ENCODE data around the gene SEMA3B.

SEMA3B gene

DNA sequence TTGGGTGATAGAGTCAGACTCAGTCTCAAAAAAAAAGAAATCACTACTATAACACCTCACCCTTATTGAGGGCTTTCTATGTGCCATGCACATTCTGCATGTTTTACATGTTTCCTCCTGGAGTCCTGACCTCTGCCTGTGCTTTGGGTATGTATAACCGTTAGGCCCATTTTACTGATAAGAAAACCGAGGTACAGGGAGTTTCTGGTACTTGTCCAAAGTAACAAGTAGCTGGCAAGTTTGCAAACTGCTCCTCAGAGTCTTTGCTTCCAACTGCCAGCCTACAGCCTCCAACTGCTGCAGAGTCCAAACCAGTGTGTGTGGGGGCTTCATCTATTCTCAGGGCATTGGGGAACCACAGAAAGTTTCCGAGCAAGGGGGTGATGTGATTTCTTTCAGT lies 36.6 kb upstream of the SEMA3B start:
- peaks cover 27% of the 10 kb centered on the region for H3K4me1 Mint-ChIP-seq
- DNase-seq (no peak), ATAC-seq (no peak)
- no peak overlapping the region for H3K4me3 Mint-ChIP-seq
- no peaks in the 10 kb centered on the region for H3K27me3 Mint-ChIP-seq
- H3K36me3 Mint-ChIP-seq (ENCODE audit: low read depth) = no peaks in the 10 kb centered on the region
- no peak overlapping the region for H3K27ac Mint-ChIP-seq
- H3K9me3 Mint-ChIP-seq = no peaks in the 10 kb centered on the region

GRCh38 chr3:50233176-50233575 lies 35.8 kb upstream of the SEMA3B start:
- H3K4me1 Mint-ChIP-seq = peaks cover 23% of the 10 kb centered on the region
- H3K9me3 Mint-ChIP-seq = no peaks in the 10 kb centered on the region
- no peak overlapping the region for H3K4me3 Mint-ChIP-seq
- H3K27ac Mint-ChIP-seq = no peak overlapping the region
- DNase-seq (no peak), ATAC-seq (no peak)
- H3K27me3 Mint-ChIP-seq = no peaks in the 10 kb centered on the region
- H3K36me3 Mint-ChIP-seq (ENCODE audit: low read depth) = no peaks in the 10 kb centered on the region

- H3K27ac Mint-ChIP-seq = peak within 1 kb of the TSS; percentile 93
- peaks cover 3% of the 10 kb centered on the region for H3K36me3 Mint-ChIP-seq (ENCODE audit: low read depth)
- H3K9me3 Mint-ChIP-seq = no peaks in the 10 kb centered on the region
- ATAC-seq (peak; percentile 95), DNase-seq (peak; percentile 99)
- H3K4me1 Mint-ChIP-seq = peaks cover 39% of the 10 kb centered on the region
- H3K27me3 Mint-ChIP-seq = no peaks in the 10 kb centered on the region
- peak within 1 kb of the TSS; percentile 98 for H3K4me3 Mint-ChIP-seq
These were observed 33.0 kb upstream of the SEMA3B start, which contains the start of gene GNAI2 for GRCh38 chr3:50235716-50236483. TSS of gene GNAI2 (plus strand) at chr3:50236204. CDS start at chr3:50236336, 132 bp downstream.

DNA sequence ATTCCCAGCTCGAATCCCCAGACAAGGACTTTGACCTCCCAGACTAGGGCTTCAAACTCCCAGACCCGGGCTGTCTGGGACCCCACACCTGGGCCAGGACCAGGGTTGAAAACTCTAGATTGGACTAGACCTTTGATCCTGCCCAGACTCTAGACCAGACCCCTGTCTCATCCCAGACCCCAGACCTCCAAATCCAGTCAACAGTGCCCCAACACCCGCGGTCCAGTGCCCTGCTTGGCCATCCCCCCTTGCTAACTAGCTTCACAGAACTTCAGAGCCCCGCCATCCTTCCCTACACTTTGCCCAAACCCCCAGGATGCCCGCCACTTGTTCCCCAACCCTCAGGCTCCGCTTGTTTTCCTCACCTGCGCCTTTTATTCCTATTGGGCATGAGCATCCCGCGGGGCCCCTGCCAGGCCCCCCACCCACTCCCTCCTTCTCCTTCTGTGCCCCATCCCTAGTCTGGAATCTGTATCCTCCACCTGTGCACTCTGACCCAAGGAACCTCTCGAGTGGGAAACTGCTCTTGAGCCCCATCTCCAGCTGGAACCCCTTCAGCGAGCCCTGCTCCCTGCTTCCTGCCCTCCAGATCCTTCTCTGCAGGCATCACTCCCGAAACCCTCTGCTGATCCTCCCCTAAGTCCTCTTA lies 32.3 kb upstream of the SEMA3B start:
- peaks cover 3% of the 10 kb centered on the region for H3K36me3 Mint-ChIP-seq (ENCODE audit: low read depth)
- H3K4me1 Mint-ChIP-seq = peaks cover 45% of the 10 kb centered on the region
- ATAC-seq (no peak), DNase-seq (no peak)
- H3K27ac Mint-ChIP-seq = peak overlapping the region; percentile 93
- H3K9me3 Mint-ChIP-seq = no peaks in the 10 kb centered on the region
- H3K27me3 Mint-ChIP-seq = no peaks in the 10 kb centered on the region
- H3K4me3 Mint-ChIP-seq = peak overlapping the region; percentile 98

GRCh38 chr3:50237133-50237651 lies 31.8 kb upstream of the SEMA3B start:
- H3K4me3 Mint-ChIP-seq = peak overlapping the region; percentile 98
- peaks cover 51% of the 10 kb centered on the region for H3K4me1 Mint-ChIP-seq
- DNase-seq (peak; percentile 41), ATAC-seq (no peak)
- H3K27ac Mint-ChIP-seq = peak overlapping the region; percentile 93
- H3K27me3 Mint-ChIP-seq = no peaks in the 10 kb centered on the region
- H3K36me3 Mint-ChIP-seq (ENCODE audit: low read depth) = peaks cover 3% of the 10 kb centered on the region
- H3K9me3 Mint-ChIP-seq = no peaks in the 10 kb centered on the region

GRCh38 chr3:50237754-50238548 lies 31.0 kb upstream of the SEMA3B start:
- no peaks in the 10 kb centered on the region for H3K9me3 Mint-ChIP-seq
- DNase-seq (peak; percentile 88), ATAC-seq (peak; percentile 51)
- H3K4me1 Mint-ChIP-seq = peaks cover 57% of the 10 kb centered on the region
- peak overlapping the region; percentile 98 for H3K4me3 Mint-ChIP-seq
- no peaks in the 10 kb centered on the region for H3K27me3 Mint-ChIP-seq
- peak overlapping the region; percentile 93 for H3K27ac Mint-ChIP-seq
- H3K36me3 Mint-ChIP-seq (ENCODE audit: low read depth) = peaks cover 3% of the 10 kb centered on the region

DNA sequence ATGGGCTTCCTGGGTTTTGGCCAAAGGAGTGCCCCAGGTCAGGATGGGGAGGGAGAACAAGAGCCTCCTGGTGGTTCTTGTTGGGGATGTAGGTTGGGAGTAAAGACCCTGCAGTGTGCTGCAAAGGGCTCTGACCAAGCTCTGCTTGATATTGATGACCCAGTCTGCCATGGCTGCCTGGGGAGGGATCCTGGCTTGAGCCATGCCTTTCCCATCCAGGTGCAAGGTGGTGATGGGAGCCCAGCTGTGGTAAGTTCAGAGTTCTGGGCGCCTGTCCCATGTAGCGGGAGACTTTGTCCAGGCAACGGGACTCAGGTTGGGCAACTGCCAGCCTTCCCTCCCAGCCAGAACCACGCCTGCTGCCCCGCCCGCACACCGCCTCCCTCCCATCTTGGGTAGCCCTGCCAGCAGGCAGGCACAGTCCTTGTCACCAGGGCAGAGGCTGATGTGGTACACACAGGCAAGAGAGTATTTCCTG lies 30.4 kb upstream of the SEMA3B start:
- H3K4me1 Mint-ChIP-seq = peaks cover 61% of the 10 kb centered on the region
- peaks cover 4% of the 10 kb centered on the region for H3K36me3 Mint-ChIP-seq (ENCODE audit: low read depth)
- no peaks in the 10 kb centered on the region for H3K9me3 Mint-ChIP-seq
- H3K27me3 Mint-ChIP-seq = no peaks in the 10 kb centered on the region
- DNase-seq (no peak), ATAC-seq (no peak)
- H3K27ac Mint-ChIP-seq = peak overlapping the region; percentile 93
- peak overlapping the region; percentile 98 for H3K4me3 Mint-ChIP-seq

DNA sequence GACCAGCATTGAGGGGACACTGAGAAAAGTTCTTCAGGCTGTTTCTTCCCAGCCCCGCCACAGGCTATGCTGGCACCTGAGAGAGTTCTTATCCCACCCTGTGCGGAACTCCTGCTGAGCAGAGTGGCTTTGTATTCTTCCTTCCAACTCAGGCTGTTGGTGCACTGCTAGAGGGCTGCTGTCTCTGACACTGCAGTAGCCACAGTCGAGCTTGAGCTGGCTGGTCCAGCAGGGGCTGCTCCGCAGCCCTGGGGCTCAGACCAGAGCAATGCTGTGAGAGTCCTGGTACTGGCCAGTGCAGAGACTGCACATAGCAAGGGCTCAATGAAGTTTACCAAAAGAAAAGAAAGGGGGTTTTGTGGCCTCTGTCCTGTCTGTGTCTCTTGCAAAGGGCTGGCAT lies 29.3 kb upstream of the SEMA3B start:
- peaks cover 71% of the 10 kb centered on the region for H3K4me1 Mint-ChIP-seq
- peak overlapping the region; percentile 93 for H3K27ac Mint-ChIP-seq
- no peaks in the 10 kb centered on the region for H3K9me3 Mint-ChIP-seq
- ATAC-seq (no peak), DNase-seq (no peak)
- H3K4me3 Mint-ChIP-seq = peak overlapping the region; percentile 53
- H3K27me3 Mint-ChIP-seq = no peaks in the 10 kb centered on the region
- peaks cover 9% of the 10 kb centered on the region for H3K36me3 Mint-ChIP-seq (ENCODE audit: low read depth)

DNA sequence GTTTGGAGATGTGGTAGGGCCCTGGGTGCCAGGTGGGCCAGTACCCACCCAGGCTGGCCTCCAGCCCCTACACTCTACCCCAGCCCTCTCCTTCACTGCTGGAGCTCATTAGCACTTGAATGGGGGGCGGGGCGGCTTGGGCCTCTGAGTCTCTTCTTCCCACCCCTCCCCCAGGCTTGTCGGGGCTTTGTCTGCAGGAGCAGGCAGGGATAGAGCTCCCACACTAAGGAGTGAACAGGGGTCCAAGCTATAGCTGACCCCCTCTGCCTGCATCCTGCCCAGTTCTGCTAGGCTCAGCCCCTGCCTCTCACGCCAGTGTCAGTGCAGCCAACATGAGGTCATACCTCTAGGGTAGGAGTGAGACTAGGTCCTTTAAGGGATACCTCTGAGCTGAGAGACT lies 27.8 kb upstream of the SEMA3B start:
- H3K36me3 Mint-ChIP-seq (ENCODE audit: low read depth) = peaks cover 9% of the 10 kb centered on the region
- no peak for ATAC-seq
- no peak for DNase-seq
- peak overlapping the region; percentile 95 for H3K27ac Mint-ChIP-seq
- H3K4me1 Mint-ChIP-seq = peaks cover 77% of the 10 kb centered on the region
- peak overlapping the region; percentile 61 for H3K4me3 Mint-ChIP-seq
- H3K27me3 Mint-ChIP-seq = no peaks in the 10 kb centered on the region
- no peaks in the 10 kb centered on the region for H3K9me3 Mint-ChIP-seq

- peak overlapping the region; percentile 61 for H3K4me3 Mint-ChIP-seq
- no peaks in the 10 kb centered on the region for H3K27me3 Mint-ChIP-seq
- H3K9me3 Mint-ChIP-seq = no peaks in the 10 kb centered on the region
- peaks cover 83% of the 10 kb centered on the region for H3K4me1 Mint-ChIP-seq
- peaks cover 10% of the 10 kb centered on the region for H3K36me3 Mint-ChIP-seq (ENCODE audit: low read depth)
- H3K27ac Mint-ChIP-seq = peak overlapping the region; percentile 95
- ATAC-seq (no peak), DNase-seq (peak; percentile 27)
These were observed 27.1 kb upstream of the SEMA3B start for GRCh38 chr3:50241713-50242380.

- Mint-ChIP-seq H3K4me3 (peak overlapping the region; percentile 67), H3K9me3 (no peaks in the 10 kb centered on the region), H3K4me1 (peaks cover 87% of the 10 kb centered on the region), H3K27me3 (no peaks in the 10 kb centered on the region), H3K27ac (peak overlapping the region; percentile 95), H3K36me3 (ENCODE audit: low read depth) (peaks cover 10% of the 10 kb centered on the region)
- peak; percentile 24 for DNase-seq
- no peak for ATAC-seq
These were observed 26.6 kb upstream of the SEMA3B start for GRCh38 chr3:50242381-50242770.

DNA sequence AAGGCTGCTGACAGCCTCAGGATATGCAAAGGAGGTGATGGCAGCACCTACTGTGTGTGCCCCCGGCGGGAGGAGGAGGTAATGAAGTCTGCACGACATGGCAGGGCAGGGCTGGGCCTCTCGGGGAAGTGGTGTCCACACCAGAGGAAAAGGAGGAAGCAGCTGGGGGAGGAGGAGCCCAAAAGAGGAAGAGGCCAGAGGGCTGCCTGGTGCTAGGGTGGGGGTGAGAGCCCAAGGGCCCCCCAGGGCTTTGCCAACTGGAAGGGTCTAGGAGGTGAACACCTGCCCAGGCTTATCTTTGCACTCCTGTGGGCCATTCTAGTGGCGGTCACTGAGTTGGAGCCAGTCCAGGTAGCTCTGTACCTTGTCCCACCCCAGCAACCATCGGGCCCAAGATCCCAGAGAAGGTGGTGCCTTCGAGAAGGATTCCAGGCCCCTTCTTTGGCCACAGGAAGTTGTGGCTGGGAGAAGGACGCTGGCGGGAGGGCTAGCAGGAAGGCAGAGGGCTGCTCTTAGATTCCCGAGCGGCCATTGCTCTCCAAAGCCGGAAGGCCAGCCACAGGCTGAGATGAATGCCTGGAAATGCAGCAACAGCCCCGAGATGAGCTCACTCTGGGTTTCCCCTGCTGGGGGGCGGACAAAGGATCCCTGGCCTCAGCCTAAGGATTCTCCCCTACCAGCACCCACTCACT lies 25.9 kb upstream of the SEMA3B start:
- peak overlapping the region; percentile 95 for H3K27ac Mint-ChIP-seq
- DNase-seq (peak; percentile 59), ATAC-seq (no peak)
- peaks cover 10% of the 10 kb centered on the region for H3K36me3 Mint-ChIP-seq (ENCODE audit: low read depth)
- peak overlapping the region; percentile 67 for H3K4me3 Mint-ChIP-seq
- peaks cover 88% of the 10 kb centered on the region for H3K4me1 Mint-ChIP-seq
- H3K9me3 Mint-ChIP-seq = no peaks in the 10 kb centered on the region
- H3K27me3 Mint-ChIP-seq = no peaks in the 10 kb centered on the region

GRCh38 chr3:50243543-50243895 lies 25.4 kb upstream of the SEMA3B start:
- Mint-ChIP-seq H3K4me1 (peaks cover 87% of the 10 kb centered on the region), H3K9me3 (no peaks in the 10 kb centered on the region), H3K4me3 (peak overlapping the region; percentile 17), H3K27ac (peak overlapping the region; percentile 95), H3K36me3 (ENCODE audit: low read depth) (peaks cover 12% of the 10 kb centered on the region), H3K27me3 (no peaks in the 10 kb centered on the region)
- ATAC-seq (no peak), DNase-seq (no peak)
